HEK293 (cell line): ENCODE data around the gene PVRIG.

Experiments
- BCL11A ChIP-seq: fragments of 450-650 bp; formaldehyde crosslinking; IDR thresholded peaks from 2 replicates; pipeline ENCODE4 v1.5.1; 2016; ENCODE audit warnings: low read depth, missing biosample characterization, missing genetic modification characterization
- CTCF ChIP-seq: fragments of 450-650 bp; formaldehyde crosslinking; IDR thresholded peaks from 2 replicates; pipeline ENCODE4 v1.5.1; 2016; ENCODE audit warnings: missing biosample characterization, missing genetic modification characterization
- HIC1 ChIP-seq: fragments of 450-650 bp; formaldehyde crosslinking; IDR thresholded peaks from 2 replicates; pipeline ENCODE4 v1.5.1; 2016; ENCODE audit warnings: missing biosample characterization, missing genetic modification characterization
- HOXC10 ChIP-seq: sonication (generic); formaldehyde crosslinking; IDR thresholded peaks from 2 replicates; pipeline ENCODE4 v1.8.1; 2023; ENCODE audit warnings: mild to moderate bottlenecking, missing genetic modification reagents
- KLF9 ChIP-seq: fragments of 450-650 bp; formaldehyde crosslinking; IDR thresholded peaks from 2 replicates; pipeline ENCODE4 v1.5.1; 2016; ENCODE audit warnings: missing biosample characterization, missing genetic modification characterization, low read depth
- OVOL3 ChIP-seq: fragments of 450-650 bp; formaldehyde crosslinking; IDR thresholded peaks from 2 replicates; pipeline ENCODE4 v1.5.1; 2016; ENCODE audit warnings: missing biosample characterization, missing genetic modification characterization
- SCRT1 ChIP-seq: fragments of 450-650 bp; formaldehyde crosslinking; IDR thresholded peaks from 2 replicates; pipeline ENCODE4 v1.5.1; 2016; ENCODE audit warnings: missing biosample characterization, missing genetic modification characterization, borderline replicate concordance
- SP3 ChIP-seq: fragments of 450-650 bp; formaldehyde crosslinking; IDR thresholded peaks from 2 replicates; pipeline ENCODE4 v1.5.1; 2016; ENCODE audit warnings: missing biosample characterization, missing genetic modification characterization
- ZBTB7A ChIP-seq: fragments of 450-650 bp; formaldehyde crosslinking; IDR thresholded peaks from 2 replicates; pipeline ENCODE4 v1.5.1; 2016; ENCODE audit warnings: low read depth, missing biosample characterization, missing genetic modification characterization
- ZFHX2 ChIP-seq: fragments of 450-650 bp; formaldehyde crosslinking; conservative IDR thresholded peaks from 2 replicates; pipeline ENCODE4 v1.5.1; 2016; ENCODE audit warnings: missing biosample characterization, missing genetic modification characterization
- ZNF140 ChIP-seq: fragments of 450-650 bp; formaldehyde crosslinking; IDR thresholded peaks from 2 replicates; pipeline ENCODE4 v1.5.1; 2016; ENCODE audit warnings: missing biosample characterization, missing genetic modification characterization
- ZNF146 ChIP-seq: fragments of 450-650 bp; formaldehyde crosslinking; IDR thresholded peaks from 2 replicates; pipeline ENCODE4 v1.5.1; 2016; ENCODE audit warnings: missing biosample characterization, missing genetic modification characterization
- ZNF311 ChIP-seq: fragments of 450-650 bp; formaldehyde crosslinking; IDR thresholded peaks from 2 replicates; pipeline ENCODE4 v1.5.1; 2017; ENCODE audit warnings: missing biosample characterization, missing genetic modification characterization, borderline replicate concordance
- ZNF350 ChIP-seq: fragments of 450-650 bp; formaldehyde crosslinking; IDR thresholded peaks from 2 replicates; pipeline ENCODE4 v1.5.0; 2017; ENCODE audit warnings: missing biosample characterization, mild to moderate bottlenecking, missing genetic modification characterization
- ZNF391 ChIP-seq: fragments of 450-650 bp; formaldehyde crosslinking; IDR thresholded peaks from 2 replicates; pipeline ENCODE4 v1.5.1; 2016; ENCODE audit warnings: low read depth, missing biosample characterization, missing genetic modification characterization, borderline replicate concordance
- ZNF514 ChIP-seq: fragments of 450-650 bp; formaldehyde crosslinking; IDR thresholded peaks from 2 replicates; pipeline ENCODE4 v1.5.1; 2016; ENCODE audit warnings: missing biosample characterization, missing genetic modification characterization
- ZNF610 ChIP-seq: fragments of 450-650 bp; formaldehyde crosslinking; IDR thresholded peaks from 2 replicates; pipeline ENCODE4 v1.5.1; 2016; ENCODE audit warnings: missing biosample characterization, missing genetic modification characterization, borderline replicate concordance
- ZNF639 ChIP-seq: fragments of 450-650 bp; formaldehyde crosslinking; IDR thresholded peaks from 2 replicates; pipeline ENCODE4 v1.5.1; 2016; ENCODE audit warnings: missing biosample characterization, missing genetic modification characterization
- ZNF664 ChIP-seq: fragments of 450-650 bp; formaldehyde crosslinking; IDR thresholded peaks from 2 replicates; pipeline ENCODE4 v1.5.1; 2016; ENCODE audit warnings: missing biosample characterization, missing genetic modification characterization
- ZNF785 ChIP-seq: fragments of 450-650 bp; formaldehyde crosslinking; IDR thresholded peaks from 2 replicates; pipeline ENCODE4 v1.5.1; 2016; ENCODE audit warnings: missing biosample characterization, missing genetic modification characterization
- ZNF791 ChIP-seq: fragments of 450-650 bp; formaldehyde crosslinking; IDR thresholded peaks from 2 replicates; pipeline ENCODE4 v1.5.1; 2016; ENCODE audit warnings: missing biosample characterization, missing genetic modification characterization
- ZSCAN23 ChIP-seq: fragments of 450-650 bp; formaldehyde crosslinking; IDR thresholded peaks from 2 replicates; pipeline ENCODE4 v1.5.1; 2016; ENCODE audit warnings: missing biosample characterization, missing genetic modification characterization
- ZSCAN30 ChIP-seq: fragments of 450-650 bp; IDR thresholded peaks from 2 replicates; pipeline ENCODE4 v1.5.1; 2018; ENCODE audit warnings: missing biosample characterization, mild to moderate bottlenecking, missing genetic modification characterization, moderate library complexity
- ZXDB ChIP-seq: fragments of 450-650 bp; formaldehyde crosslinking; IDR thresholded peaks from 2 replicates; pipeline ENCODE4 v1.5.1; 2016; ENCODE audit warnings: missing biosample characterization, missing genetic modification characterization
- TF ChIP-seq, protein P1 (sequence below): fragments of 450-650 bp; formaldehyde crosslinking; IDR thresholded peaks from 2 replicates; pipeline ENCODE4 v1.5.1; 2016; ENCODE audit warnings: missing biosample characterization, missing genetic modification characterization
- TF ChIP-seq, protein P2 (sequence below): fragments of 450-650 bp; formaldehyde crosslinking; IDR thresholded peaks from 2 replicates; pipeline ENCODE4 v1.5.1; 2016; ENCODE audit warnings: missing biosample characterization, missing genetic modification characterization
- TF ChIP-seq, protein P3 (sequence below): fragments of 450-650 bp; formaldehyde crosslinking; IDR thresholded peaks from 2 replicates; pipeline ENCODE4; 2016; ENCODE audit warnings: missing biosample characterization, missing genetic modification characterization

Gene PVRIG

DNA sequence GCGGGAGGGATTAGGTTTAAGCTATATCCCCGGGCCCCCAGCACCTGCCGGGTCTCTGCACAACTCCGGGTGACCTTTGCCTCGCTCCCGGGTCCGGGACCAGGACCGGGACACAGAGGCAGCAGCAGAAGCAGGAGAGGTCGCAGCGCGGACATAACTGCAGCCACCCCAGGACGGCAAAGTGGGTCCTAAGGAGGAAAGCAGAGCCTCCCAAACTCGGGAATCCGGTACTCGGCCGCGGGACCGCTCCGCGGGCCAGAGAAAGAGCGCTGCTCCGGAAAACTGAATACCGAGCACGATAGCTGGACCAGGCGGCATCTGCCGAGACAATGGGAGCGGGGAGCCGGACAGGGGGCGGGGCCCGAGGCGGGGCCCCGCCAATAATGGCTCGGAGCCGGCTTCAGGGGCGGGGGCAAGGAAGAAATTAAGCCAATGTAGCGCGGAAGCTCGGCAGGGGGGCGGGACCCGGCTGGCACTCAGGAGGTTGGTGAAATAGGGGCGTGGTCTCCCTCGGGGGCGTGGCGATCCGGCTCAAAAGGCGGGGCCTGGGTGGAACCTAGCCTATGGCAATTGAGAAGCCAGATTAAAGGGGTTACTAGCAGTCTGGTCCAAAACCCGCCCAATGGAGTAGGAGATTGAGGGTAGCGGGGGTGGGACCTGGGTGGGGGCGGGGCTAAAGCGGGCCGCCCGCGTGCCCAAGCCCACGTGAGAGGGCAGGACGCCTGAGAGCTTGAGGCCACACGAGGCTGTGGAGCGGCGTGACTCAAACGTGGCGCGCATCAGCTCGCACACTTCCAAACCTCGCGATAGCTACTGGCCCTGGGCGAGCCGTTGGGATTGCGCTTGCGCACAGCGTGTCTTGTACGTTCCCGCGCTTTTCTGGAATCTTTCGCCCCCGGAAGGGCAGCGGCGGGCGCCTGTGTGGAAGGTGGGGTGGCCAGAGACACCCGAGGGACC lies 42.4 kb upstream of the PVRIG start, which contains the start of the genes GPC2 and STAG3 (continued):
- TF ChIP-seq ZNF639 (tag by site-specific recombination) (no peak), ZNF391 (tag by site-specific recombination) (no peak), ZNF785 (tag by site-specific recombination) (no peak), ZNF311 (no peak), ZNF140 (tag by site-specific recombination) (no peak), ZNF514 (tag by site-specific recombination) (no peak), ZBTB7A (no peak), ZNF664 (tag by site-specific recombination) (no peak), ZXDB (0 out of 2 replicates have a peak, but pooled peaks have one; percentile 37), ZFHX2 (0 out of 2 replicates have a peak, but pooled peaks have one; percentile 33), KLF9 (tag by site-specific recombination) (peak; percentile 89), BCL11A (tag by site-specific recombination) (no peak), ZNF146 (tag by site-specific recombination) (no peak), CTCF (tag by site-specific recombination) (no peak), HIC1 (tag by site-specific recombination) (peak; percentile 62; the same call in 1 of the 2 replicates), ZSCAN23 (tag by site-specific recombination) (no peak), OVOL3 (no peak), ZNF791 (no peak), ZNF610 (tag by site-specific recombination) (no peak), SP3 (tag by site-specific recombination) (peak; percentile 78), ZNF350 (tag by site-specific recombination) (no peak), ZSCAN30 (tag by site-specific recombination) (no peak), SCRT1 (tag by site-specific recombination) (no peak), HOXC10 (CRISPR knock-in tag) (no peak)
- TF ChIP-seq, protein P1, sequence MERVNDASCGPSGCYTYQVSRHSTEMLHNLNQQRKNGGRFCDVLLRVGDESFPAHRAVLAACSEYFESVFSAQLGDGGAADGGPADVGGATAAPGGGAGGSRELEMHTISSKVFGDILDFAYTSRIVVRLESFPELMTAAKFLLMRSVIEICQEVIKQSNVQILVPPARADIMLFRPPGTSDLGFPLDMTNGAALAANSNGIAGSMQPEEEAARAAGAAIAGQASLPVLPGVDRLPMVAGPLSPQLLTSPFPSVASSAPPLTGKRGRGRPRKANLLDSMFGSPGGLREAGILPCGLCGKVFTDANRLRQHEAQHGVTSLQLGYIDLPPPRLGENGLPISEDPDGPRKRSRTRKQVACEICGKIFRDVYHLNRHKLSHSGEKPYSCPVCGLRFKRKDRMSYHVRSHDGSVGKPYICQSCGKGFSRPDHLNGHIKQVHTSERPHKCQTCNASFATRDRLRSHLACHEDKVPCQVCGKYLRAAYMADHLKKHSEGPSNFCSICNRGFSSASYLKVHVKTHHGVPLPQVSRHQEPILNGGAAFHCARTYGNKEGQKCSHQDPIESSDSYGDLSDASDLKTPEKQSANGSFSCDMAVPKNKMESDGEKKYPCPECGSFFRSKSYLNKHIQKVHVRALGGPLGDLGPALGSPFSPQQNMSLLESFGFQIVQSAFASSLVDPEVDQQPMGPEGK = peak; percentile 25
- TF ChIP-seq, protein P2, sequence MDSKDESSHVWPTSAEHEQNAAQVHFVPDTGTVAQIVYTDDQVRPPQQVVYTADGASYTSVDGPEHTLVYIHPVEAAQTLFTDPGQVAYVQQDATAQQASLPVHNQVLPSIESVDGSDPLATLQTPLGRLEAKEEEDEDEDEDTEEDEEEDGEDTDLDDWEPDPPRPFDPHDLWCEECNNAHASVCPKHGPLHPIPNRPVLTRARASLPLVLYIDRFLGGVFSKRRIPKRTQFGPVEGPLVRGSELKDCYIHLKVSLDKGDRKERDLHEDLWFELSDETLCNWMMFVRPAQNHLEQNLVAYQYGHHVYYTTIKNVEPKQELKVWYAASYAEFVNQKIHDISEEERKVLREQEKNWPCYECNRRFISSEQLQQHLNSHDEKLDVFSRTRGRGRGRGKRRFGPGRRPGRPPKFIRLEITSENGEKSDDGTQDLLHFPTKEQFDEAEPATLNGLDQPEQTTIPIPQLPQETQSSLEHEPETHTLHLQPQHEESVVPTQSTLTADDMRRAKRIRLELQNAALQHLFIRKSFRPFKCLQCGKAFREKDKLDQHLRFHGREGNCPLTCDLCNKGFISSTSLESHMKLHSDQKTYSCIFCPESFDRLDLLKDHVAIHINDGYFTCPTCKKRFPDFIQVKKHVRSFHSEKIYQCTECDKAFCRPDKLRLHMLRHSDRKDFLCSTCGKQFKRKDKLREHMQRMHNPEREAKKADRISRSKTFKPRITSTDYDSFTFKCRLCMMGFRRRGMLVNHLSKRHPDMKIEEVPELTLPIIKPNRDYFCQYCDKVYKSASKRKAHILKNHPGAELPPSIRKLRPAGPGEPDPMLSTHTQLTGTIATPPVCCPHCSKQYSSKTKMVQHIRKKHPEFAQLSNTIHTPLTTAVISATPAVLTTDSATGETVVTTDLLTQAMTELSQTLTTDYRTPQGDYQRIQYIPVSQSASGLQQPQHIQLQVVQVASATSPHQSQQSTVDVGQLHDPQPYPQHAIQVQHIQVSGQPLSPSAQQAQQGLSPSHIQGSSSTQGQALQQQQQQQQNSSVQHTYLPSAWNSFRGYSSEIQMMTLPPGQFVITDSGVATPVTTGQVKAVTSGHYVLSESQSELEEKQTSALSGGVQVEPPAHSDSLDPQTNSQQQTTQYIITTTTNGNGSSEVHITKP (tag by site-specific recombination) = no peak
- TF ChIP-seq, protein P3, sequence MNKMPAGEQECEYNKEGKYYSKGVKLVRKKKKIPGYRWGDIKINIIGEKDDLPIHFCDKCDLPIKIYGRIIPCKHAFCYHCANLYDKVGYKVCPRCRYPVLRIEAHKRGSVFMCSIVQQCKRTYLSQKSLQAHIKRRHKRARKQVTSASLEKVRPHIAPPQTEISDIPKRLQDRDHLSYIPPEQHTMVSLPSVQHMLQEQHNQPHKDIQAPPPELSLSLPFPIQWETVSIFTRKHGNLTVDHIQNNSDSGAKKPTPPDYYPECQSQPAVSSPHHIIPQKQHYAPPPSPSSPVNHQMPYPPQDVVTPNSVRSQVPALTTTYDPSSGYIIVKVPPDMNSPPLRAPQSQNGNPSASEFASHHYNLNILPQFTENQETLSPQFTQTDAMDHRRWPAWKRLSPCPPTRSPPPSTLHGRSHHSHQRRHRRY (tag by site-specific recombination) = no peak
